HepG2 (cell line): ENCODE measurements around the gene PLCD4. TPM values are rescaled to one million over a fixed set of nuclear protein-coding genes. Genes with fewer than 3 reads are reported as not detected.

Experiments
- ATAC-seq: fragments of 200-7000 bp; cut with Tn5 transposase; 3 replicates; pipeline ENCODE4 v1.9.1; 2020; ENCODE audit warnings: mild to moderate bottlenecking, moderate library complexity
- BruUV-seq: library from RNA; stranded (reverse); fragments of 400-500 nt; replicated peaks from 2 replicates; lab custom pipeline; 2021; lab: Mats Ljungman, UMichigan
- CTCF ChIA-PET: fragments of 300-600 bp; formaldehyde crosslinking; extraction: SDS; loops from one replicate; lab custom pipeline; 2021; ENCODE audit warnings: low total read pairs, inconsistent platforms, low intra/inter-chr PET ratio; lab: Yijun Ruan, JAX
- POLR2A ChIA-PET: fragments of 350-600 bp; sonication (Branson Sonifier 250); formaldehyde crosslinking; loops from one replicate; lab custom pipeline; 2020; ENCODE audit warnings: antibody characterized with exemption, inconsistent platforms; lab: Yijun Ruan, JAX
- DNase-seq: peaks from one replicate; pipeline ENCODE4 v3.0.0-alpha.2; 2015; ENCODE audit warnings: low spot score
- FAIRE-seq: peaks from 3 replicates; lab custom pipeline; 2011; peaks lifted over from hg19 to GRCh38; lab: Jason Lieb, UNC
- H2AFZ ChIP-seq: one replicate; pipeline ENCODE4 v1.6.1; 2011; ENCODE audit warnings: low read length, inconsistent platforms
- H3K27ac ChIP-seq: fragments of 300-600 bp; 3 replicates; pipeline ENCODE4 v1.8.0; 2011; ENCODE audit warnings: mixed run types, mild to moderate bottlenecking, mixed read lengths, low read length, inconsistent platforms; ENCODE audit not compliant: insufficient read depth; ENCODE audit errors: extremely low read length
- H3K27me3 ChIP-seq, 2 experiments: fragments of 200-600 bp in 1 of 2; 2 replicates in 1 of 2; 3 replicates in 1 of 2; pipeline versions ENCODE4 v1.6.0 to v1.8.0; 2011; ENCODE audit warnings: low read length in 2 of 2, mild to moderate bottlenecking in 2 of 2, moderate library complexity in 2 of 2, inconsistent platforms in 1 of 2; ENCODE audit not compliant: insufficient read depth in 2 of 2, control insufficient read depth in 1 of 2
- H3K36me3 ChIP-seq, 2 experiments: fragments of 200-600 bp in 1 of 2; replicated peaks in 1 of 2; 2 replicates in 1 of 2; 3 replicates in 1 of 2; pipeline versions ENCODE4 v1.5.1 to v1.8.0; 2011; ENCODE audit warnings: low read length in 2 of 2, inconsistent platforms in 1 of 2; ENCODE audit not compliant: insufficient read depth in 2 of 2, control insufficient read depth in 1 of 2
- H3K4me1 ChIP-seq: 2 replicates; pipeline ENCODE4 v1.5.1; 2012; ENCODE audit warnings: low read length, inconsistent platforms; ENCODE audit not compliant: insufficient read depth
- H3K4me2 ChIP-seq: 2 replicates; pipeline ENCODE4 v1.6.0; 2011; ENCODE audit warnings: low read depth, low read length, inconsistent platforms
- H3K4me3 ChIP-seq, 3 experiments: fragments of 200-600 bp in 1 of 3; sonication (generic), shearing (Covaris generic) in 1 of 3; replicated peaks in 1 of 3; 2 replicates each; pipeline ENCODE4 v1.5.1; 2011 to 2016; ENCODE audit warnings: low read length in 3 of 3, inconsistent platforms in 2 of 3, low read depth in 2 of 3, mild to moderate bottlenecking in 2 of 3, control low read depth in 1 of 3, mixed read lengths in 1 of 3; ENCODE audit not compliant: insufficient read depth in 1 of 3
- H3K79me2 ChIP-seq: one replicate; pipeline ENCODE4 v1.6.1; 2011; ENCODE audit warnings: low read length, inconsistent platforms; ENCODE audit not compliant: insufficient read depth
- H3K9ac ChIP-seq: 2 replicates; pipeline ENCODE4 v1.6.0; 2011; ENCODE audit warnings: mild to moderate bottlenecking, low read depth, low read length, inconsistent platforms; ENCODE audit not compliant: insufficient read depth
- H3K9me3 ChIP-seq: 2 replicates; pipeline ENCODE4 v1.5.1; 2012; ENCODE audit warnings: mild to moderate bottlenecking, low read length
- H4K20me1 ChIP-seq: 2 replicates; pipeline ENCODE4 v1.6.0; 2011; ENCODE audit warnings: inconsistent platforms, mild to moderate bottlenecking, low read length, moderate library complexity; ENCODE audit not compliant: insufficient read depth
- AGO2 ChIP-seq: fragments of 200-400 bp; formaldehyde crosslinking; optimal IDR thresholded peaks from 2 replicates; pipeline ENCODE3; 2017; ENCODE audit warnings: mild to moderate bottlenecking, low read depth, low read length, moderate library complexity
- EP300 ChIP-seq, 3 experiments: sonication (generic) in 1 of 3; formaldehyde crosslinking in 1 of 3; IDR thresholded peaks; 2 replicates each; pipeline versions ENCODE4 v1.5.1 to v1.6.1; 2011 to 2020; ENCODE audit warnings: low read depth in 2 of 3, low read length in 2 of 3, borderline replicate concordance in 1 of 3, improper control_type of control experiment in 1 of 3, mild to moderate bottlenecking in 1 of 3, missing genetic modification reagents in 1 of 3, moderate library complexity in 1 of 3
- KLF9 ChIP-seq: IDR thresholded peaks from 2 replicates; pipeline ENCODE4 v1.6.1; 2016; ENCODE audit warnings: low read depth
- MED8 ChIP-seq: sonication (generic); formaldehyde crosslinking; IDR thresholded peaks from 2 replicates; pipeline ENCODE4 v1.8.1; 2023; ENCODE audit warnings: mild to moderate bottlenecking, missing genetic modification reagents; ENCODE audit not compliant: insufficient replicate concordance
- RBFOX2 ChIP-seq: fragments of 200-400 bp; formaldehyde crosslinking; IDR thresholded peaks from 2 replicates; pipeline ENCODE4 v1.6.1; 2017; ENCODE audit warnings: low read depth, mild to moderate bottlenecking, low read length
- ZC3H4 ChIP-seq: sonication (generic); formaldehyde crosslinking; IDR thresholded peaks from 2 replicates; pipeline ENCODE4 v1.4.0; 2020; ENCODE audit warnings: missing genetic modification reagents, borderline replicate concordance
- ZNF407 ChIP-seq: sonication (generic); formaldehyde crosslinking; IDR thresholded peaks from one replicate; pipeline ENCODE4 v1.5.1; 2020; ENCODE audit warnings: mild to moderate bottlenecking, missing genetic modification reagents; ENCODE audit errors: not compliant biosample characterization
- ZNF883 ChIP-seq: sonication (generic); formaldehyde crosslinking; IDR thresholded peaks from 2 replicates; pipeline ENCODE4 v1.5.1; 2020; ENCODE audit warnings: mild to moderate bottlenecking, missing genetic modification reagents; ENCODE audit errors: not compliant biosample characterization
- WGBS: methylation state at CpG from one replicate; pipeline ENCODE4 v1.1.6; 2017; ENCODE audit warnings: low lambda C conversion rate; 5-methylcytosine and 5-hydroxymethylcytosine counted together
- in situ Hi-C: cut with HindIII; loops from 2 replicates; pipeline ENCODE4 v1.10.0; 2017; ENCODE audit warnings: low pct_unique_long_range_greater_than_20kb; ENCODE audit not compliant: extremely low pct_ligation_motif_present
- intact Hi-C: fragments of 100-400 bp; cut with micrococcal nuclease; formaldehyde crosslinking; loops from one replicate; pipeline ENCODE4 v1.10.0; 2022; ENCODE audit not compliant: unreplicated experiment
- polyA plus RNA-seq, 8 experiments: library from polyadenylated mRNA; depleted of rRNA in 3 of 8; stranded (reverse) in 7 of 8; unstranded in 1 of 8; fragments of >200 nt; fragmentation: Illumina TruSeq in 4 of 8; extraction: Trizol in 4 of 8; gene quantifications; 2 replicates each; pipeline versions ENCODE4 v1.2.1 to v1.2.3, GENCODE V29; 2011 to 2016; ENCODE audit warnings: low read depth in 4 of 8, missing spikeins in 1 of 8, mixed read lengths in 1 of 8; ENCODE audit not compliant: insufficient read depth in 1 of 8
- total RNA-seq, 5 experiments: library from RNA; depleted of rRNA; stranded (reverse); fragments of >200 nt; fragmentation: Illumina TruSeq; extraction: Trizol; gene quantifications; 2 replicates each; pipeline ENCODE4 v1.2.3, GENCODE V29; 2016; ENCODE audit warnings: low read depth in 1 of 5
- TF ChIP-seq, protein P1 (sequence below): IDR thresholded peaks from 2 replicates; pipeline ENCODE4 v1.6.1; 2016; ENCODE audit warnings: low read depth, missing genetic modification reagents, missing compliant biosample characterization

The PLCD4 gene
- total and polyA plus RNA-seq, 2 of the 13 experiments (the other 11 are each of a cell fraction or from before 2014, with no cell fraction given), result 0.26 TPM; not detected in 1

DNA sequence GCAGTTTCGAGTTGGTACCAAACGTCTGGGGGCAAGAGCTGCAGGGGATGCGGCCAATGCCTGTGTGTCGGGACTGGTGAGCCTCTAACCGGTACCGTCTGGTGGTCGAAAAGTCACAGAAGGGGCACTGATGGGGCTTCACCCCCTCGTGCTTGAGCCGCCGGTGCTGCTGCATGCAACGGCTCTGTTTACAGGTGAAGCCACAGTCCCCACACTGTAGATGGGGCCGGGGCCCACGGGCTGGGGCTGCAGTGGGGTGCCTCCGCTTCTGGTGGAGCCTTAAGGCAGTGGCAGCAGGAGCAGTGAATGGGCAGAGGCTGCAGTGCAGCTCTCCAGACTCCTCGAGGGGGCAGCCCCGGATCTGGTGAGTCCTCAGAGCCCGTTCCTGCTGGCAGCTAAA, 35.1 kb downstream of the PLCD4 start:
- Histone ChIP-seq H3K4me1 (peaks cover 11% of the 10 kb centered on the region; the same call in 1 of the 2 replicates), H3K9ac (no peak overlapping the region), H3K4me3 (no peak overlapping the region), H3K27ac (no peak overlapping the region), H2AFZ (no peak overlapping the region), H4K20me1 (no peaks in the 10 kb centered on the region), H3K36me3 (peaks cover 48 to 74% of the 10 kb centered on the region in 2 experiments), H3K79me2 (no peaks in the 10 kb centered on the region), H3K27me3 (no peaks in the 10 kb centered on the region), H3K4me2 (no peak overlapping the region), H3K9me3 (no peaks in the 10 kb centered on the region)
- ChIA-PET POLR2A (interaction anchor here (1.0 kb wide), 1 partner anchor 17 kb away, joined by 3 read pairs; the partner anchor contains the start of genes BCS1L and ZNF142), CTCF (no interaction called here)
- in situ Hi-C loops, result no loop called here
- peak; percentile 12; the same call in 2 of the 3 replicates for ATAC-seq
- no peak for FAIRE-seq
- no TSS peak for BruUV-seq
- 86% methylated on average over 11 of the region's 17 CpGs for WGBS
- no peak for DNase-seq
- intact Hi-C loops, result no loop called here
- TF ChIP-seq MED8, result peak; percentile 16
- TF ChIP-seq, protein P1, sequence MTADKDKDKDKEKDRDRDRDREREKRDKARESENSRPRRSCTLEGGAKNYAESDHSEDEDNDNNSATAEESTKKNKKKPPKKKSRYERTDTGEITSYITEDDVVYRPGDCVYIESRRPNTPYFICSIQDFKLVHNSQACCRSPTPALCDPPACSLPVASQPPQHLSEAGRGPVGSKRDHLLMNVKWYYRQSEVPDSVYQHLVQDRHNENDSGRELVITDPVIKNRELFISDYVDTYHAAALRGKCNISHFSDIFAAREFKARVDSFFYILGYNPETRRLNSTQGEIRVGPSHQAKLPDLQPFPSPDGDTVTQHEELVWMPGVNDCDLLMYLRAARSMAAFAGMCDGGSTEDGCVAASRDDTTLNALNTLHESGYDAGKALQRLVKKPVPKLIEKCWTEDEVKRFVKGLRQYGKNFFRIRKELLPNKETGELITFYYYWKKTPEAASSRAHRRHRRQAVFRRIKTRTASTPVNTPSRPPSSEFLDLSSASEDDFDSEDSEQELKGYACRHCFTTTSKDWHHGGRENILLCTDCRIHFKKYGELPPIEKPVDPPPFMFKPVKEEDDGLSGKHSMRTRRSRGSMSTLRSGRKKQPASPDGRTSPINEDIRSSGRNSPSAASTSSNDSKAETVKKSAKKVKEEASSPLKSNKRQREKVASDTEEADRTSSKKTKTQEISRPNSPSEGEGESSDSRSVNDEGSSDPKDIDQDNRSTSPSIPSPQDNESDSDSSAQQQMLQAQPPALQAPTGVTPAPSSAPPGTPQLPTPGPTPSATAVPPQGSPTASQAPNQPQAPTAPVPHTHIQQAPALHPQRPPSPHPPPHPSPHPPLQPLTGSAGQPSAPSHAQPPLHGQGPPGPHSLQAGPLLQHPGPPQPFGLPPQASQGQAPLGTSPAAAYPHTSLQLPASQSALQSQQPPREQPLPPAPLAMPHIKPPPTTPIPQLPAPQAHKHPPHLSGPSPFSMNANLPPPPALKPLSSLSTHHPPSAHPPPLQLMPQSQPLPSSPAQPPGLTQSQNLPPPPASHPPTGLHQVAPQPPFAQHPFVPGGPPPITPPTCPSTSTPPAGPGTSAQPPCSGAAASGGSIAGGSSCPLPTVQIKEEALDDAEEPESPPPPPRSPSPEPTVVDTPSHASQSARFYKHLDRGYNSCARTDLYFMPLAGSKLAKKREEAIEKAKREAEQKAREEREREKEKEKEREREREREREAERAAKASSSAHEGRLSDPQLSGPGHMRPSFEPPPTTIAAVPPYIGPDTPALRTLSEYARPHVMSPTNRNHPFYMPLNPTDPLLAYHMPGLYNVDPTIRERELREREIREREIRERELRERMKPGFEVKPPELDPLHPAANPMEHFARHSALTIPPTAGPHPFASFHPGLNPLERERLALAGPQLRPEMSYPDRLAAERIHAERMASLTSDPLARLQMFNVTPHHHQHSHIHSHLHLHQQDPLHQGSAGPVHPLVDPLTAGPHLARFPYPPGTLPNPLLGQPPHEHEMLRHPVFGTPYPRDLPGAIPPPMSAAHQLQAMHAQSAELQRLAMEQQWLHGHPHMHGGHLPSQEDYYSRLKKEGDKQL (CRISPR knock-in tag), result no peak
- no peak for TF ChIP-seq ZNF407
- no peak for TF ChIP-seq EP300 (IDR thresholded peaks at IDR 0.05; ENCODE audit: low read depth in 2 of 2, low read length in 2 of 2)
- no peak for TF ChIP-seq EP300 (CRISPR knock-in tag; IDR thresholded peaks at IDR 0.05; ENCODE audit: borderline replicate concordance)
- no peak for TF ChIP-seq KLF9 (CRISPR knock-in tag)
- TF ChIP-seq RBFOX2, result 0 out of 2 replicates have a peak, but pooled peaks have one; percentile 19
- TF ChIP-seq ZC3H4 (CRISPR knock-in tag), result no peak
- peak; percentile 20 for TF ChIP-seq AGO2
- TF ChIP-seq ZNF883 (CRISPR knock-in tag), result no peak
